Cerebellar cortex (tissue), 1 donor: ENCODE results near the gene HLCS.

Source experiments
- DNase-seq: peaks from one replicate; pipeline ENCODE4 v3.0.0-alpha.2; 2015; ENCODE audit warnings: low spot score

The HLCS gene

GRCh38 chr21:36806103-36806502 is 160.4 kb downstream of the HLCS start:
- DNase-seq, result no peak

GRCh38 chr21:36804874-36805611 is 161.4 kb downstream of the HLCS start:
- peak; percentile 16 for DNase-seq

- peak; percentile 52 for DNase-seq
Observed at GRCh38 chr21:36803816-36804439, 162.5 kb downstream of the HLCS start.

DNA sequence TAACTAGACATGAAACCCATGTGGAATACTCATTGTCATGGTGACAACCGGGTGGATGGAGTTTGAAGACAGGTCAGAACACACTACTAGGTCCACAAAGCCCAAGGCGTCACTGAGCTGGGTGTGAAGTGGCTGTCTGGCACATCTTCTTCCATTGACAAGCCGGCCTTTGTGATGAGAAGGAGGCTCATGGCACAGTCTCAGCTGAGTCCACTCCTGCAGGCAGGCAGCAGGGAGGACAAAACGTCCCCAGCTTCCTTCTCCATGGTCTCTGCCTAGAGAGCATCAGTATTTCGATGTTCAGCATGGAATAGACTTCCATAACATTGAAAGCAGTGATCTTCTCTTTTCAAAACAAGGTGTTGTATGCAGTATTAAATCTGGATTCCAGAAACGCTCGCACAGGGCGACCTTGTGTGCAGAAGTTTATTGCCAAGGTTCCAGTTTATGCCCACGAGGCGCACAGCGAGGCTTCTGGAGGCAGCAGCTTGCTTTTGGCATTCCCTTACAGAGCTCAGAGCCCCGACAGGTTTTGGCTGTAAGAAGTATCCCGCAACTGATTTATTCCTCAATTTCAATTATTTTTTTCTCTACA is 163.3 kb downstream of the HLCS start:
- peak; percentile 73 for DNase-seq

GRCh38 chr21:36800734-36801133 is 165.7 kb downstream of the HLCS start:
- no peak for DNase-seq

DNA sequence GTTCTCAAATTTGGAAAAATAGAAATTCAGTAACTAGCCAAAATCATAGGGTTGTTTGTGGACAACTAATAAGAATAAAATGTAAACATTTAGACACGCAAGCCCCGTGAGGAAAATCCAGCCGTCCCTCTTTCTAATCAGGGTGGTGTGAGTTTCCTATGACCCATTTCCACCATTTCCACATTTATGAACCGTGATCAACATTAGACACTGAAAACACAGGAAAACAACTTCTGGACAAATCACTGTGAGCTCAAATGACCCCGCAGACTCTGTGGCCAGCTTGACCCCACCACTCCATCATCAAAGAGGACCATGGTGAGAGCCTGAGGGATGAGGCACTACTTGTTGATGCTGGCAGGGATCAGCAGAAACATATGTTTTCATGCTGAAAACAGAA is 166.6 kb downstream of the HLCS start:
- no peak for DNase-seq

DNA sequence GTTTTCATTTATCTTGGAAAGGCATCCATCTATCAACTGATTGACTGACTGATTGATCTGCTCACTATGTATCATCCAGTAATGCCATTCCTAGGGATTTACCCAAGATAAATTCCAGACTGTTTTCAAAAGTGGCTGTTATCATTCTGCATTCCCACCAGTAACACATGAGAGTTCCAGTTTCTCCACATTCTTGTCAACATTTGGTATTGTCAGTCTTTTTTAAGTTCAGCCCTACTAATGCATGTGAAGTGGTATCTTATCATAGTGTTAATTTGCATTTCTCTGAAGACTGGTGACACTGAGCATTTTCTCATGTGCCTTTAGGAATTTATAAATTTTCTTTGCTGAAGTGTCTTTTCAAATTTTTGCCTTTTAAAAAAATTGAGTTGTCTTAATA is 168.0 kb downstream of the HLCS start:
- DNase-seq, result no peak

- DNase-seq, result no peak
Observed at GRCh38 chr21:36796070-36796469, 170.4 kb downstream of the HLCS start.

DNA sequence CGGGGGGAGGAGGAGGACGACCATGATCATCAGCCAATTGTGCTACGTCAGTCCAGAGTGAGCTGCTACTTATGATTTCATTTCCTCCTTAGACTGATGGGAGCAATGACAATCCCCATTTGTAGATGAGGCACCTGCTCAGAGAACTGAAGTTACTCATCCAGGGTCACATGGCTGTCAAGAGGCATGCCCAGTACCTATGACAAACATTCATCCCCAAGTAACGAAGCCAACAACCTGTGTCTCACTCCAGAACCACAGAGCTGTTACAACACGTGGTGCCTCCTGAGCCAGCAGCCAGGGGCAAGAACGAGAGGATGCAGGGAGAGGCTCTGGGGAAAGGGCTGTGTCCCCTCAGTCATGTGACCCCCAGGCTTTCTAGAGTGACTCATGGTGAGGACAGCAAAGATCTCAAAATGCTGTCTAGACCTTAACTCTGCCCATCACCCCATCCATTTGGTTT is 173.9 kb downstream of the HLCS start:
- DNase-seq, result peak; percentile 75

GRCh38 chr21:36791695-36792470 is 174.6 kb downstream of the HLCS start:
- DNase-seq, result peak; percentile 85

GRCh38 chr21:36791180-36791579 is 175.3 kb downstream of the HLCS start:
- DNase-seq, result peak; percentile 57

GRCh38 chr21:36790616-36791015 is 175.9 kb downstream of the HLCS start:
- DNase-seq, result peak; percentile 90

- no peak for DNase-seq
Observed at GRCh38 chr21:36788120-36788638, 178.3 kb downstream of the HLCS start.

DNA sequence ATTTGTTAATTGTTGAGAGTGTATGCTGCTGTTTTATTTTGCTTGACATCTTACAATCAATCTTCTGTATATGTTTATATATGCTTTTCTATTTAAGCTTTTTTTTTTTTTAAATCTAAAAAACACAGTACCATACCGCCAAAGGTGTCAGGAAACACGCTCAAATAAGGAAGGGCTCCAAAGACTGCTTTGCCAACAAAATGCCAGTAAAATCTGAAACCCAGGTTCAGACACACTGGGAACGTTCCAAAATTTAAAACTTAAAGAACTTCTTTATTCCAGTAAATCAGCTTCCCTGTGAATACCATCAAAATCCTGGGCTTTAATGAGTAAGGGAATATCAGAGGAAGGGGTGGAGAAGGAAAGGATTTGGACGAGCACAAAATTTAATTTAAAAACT is 180.3 kb downstream of the HLCS start:
- DNase-seq, result no peak

DNA sequence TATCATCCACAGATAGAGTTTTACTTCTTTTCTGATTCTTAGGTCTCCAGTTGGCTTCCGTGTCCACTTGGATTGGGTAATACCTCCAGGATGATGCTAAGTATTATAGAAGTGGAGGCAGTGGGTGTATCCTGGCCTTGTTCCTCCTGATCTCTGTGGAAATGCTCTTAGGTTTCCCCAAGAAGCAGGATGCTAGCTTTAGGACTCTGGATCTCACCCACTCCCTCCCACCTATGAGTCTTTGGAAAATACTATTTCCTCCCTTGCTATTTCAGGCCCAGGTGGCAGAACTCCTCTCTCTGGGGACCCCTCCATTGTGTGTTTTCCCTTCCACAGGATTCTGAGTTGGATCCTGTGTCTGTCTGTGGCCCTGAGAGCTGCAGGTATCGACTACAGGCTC is 180.9 kb downstream of the HLCS start:
- no peak for DNase-seq

DNA sequence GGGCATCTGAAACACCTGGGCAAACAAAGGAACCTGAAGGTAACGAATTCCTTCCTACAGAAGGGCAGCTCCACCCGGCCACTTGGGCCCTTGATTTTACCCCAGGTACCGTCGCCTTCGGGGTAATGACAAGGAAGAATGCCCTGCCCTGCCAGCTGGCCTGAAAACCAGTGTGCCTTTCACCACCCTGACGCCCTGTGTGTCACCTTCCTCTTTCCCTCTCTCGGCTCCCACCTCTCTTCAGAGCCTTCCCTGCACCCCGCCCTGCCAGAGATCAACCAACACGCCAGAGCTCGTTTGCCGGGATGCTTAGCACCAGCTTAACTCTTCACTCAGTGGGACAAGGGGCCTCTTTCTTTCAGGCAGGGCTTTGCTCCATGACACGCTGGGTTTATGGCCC is 181.5 kb downstream of the HLCS start:
- no peak for DNase-seq

DNA sequence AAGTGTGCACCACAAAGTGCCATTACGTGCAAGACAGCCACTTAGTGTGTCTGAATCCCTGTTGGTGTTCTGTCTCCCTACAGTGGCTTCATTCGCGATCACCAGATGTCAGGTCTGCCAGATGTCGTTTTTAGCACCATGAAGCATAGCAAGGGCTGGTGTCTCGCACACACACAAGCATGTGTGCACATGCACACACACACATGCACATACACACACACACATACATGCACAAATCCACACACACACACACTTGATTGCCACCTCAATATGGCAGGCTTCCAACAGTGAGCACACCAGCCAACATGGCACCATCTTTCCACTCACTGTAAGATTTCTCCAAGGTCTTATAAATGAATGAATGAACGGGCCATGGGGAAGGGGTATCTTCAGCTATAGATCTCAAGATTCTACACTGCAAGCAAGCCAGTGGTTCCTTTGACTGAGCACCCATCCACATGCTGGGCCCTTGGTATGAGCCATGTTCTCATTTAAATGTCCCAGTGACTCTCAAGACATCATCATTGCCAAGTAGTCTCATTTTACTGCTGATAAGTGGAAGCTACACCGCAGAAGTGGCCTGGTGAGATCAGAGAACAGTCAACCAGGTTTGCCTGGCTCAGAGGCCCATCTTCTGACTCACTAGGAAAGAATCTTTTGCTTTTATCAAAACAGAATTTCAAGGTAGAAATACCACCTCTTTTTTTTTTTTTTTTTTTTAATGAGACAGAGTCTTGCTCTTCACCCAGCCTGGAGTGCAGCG is 182.7 kb downstream of the HLCS start:
- DNase-seq, result no peak

DNA sequence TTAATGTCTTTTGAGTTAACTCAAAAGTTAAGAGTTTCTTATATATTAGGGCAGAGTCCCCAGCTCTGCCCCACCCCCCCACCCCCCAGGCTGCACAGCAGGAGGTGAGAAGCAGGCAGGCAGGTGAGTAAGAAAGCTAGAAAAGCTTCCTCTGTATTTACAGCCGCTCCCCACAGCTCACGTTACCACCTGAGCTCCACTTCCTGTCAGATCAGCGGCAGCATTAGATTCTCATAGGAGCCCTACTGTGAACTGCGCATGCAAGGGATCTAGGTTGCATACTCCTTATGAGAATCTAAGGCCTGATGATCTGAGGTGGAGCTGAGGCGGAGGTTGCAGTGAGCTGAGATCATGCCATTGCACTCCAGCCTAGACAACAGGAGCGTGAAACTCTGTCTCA is 185.6 kb downstream of the HLCS start:
- no peak for DNase-seq

DNA sequence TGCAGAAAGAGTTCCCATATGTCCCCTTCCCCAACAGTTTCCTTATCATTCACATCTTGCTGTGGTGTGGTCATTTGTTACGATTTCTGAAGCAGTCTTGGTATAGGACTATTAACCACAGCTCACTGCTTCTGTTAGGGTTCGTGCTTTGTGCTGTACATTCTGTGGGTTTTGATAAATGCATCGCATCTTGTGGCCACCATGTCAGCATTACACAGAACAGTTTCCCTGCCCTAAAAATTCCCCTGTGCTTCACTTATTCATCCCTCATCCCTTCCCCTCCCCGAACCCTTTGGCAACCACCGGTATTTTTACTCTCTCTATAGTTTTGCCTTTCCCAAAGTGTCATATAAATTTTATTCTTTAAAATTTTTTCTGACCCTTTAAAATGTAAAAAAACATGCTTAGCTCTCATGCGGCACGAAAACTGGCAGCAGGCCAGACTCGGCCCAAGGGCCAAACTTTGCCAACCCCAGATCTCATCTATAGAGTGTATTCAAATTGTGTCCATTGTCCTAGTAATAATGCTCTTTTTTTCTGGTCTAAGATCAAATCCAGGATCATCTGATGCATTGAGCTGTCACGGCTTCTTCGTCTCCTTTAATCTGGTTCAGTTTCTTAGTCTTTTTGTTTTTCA is 189.4 kb downstream of the HLCS start:
- DNase-seq, result no peak

DNA sequence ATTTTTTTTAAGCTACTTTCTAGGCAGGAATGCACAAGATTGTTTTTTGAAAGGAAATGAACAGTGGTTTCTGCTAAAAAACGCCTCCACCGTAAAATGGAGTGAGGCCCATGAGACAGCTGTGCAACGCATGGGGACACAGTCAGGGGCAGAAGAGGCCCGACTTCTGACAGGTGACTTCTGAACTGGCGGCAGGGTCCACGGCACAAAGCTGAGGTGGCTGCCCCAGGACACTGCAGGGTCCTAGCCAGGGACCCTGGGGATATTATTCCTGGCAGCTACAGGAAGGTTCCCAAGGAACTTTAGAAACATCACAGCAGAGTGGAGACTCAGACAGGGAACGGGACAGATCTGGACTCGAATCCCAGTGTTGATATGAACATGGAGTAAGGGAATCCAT is 192.5 kb downstream of the HLCS start:
- DNase-seq, result no peak

DNA sequence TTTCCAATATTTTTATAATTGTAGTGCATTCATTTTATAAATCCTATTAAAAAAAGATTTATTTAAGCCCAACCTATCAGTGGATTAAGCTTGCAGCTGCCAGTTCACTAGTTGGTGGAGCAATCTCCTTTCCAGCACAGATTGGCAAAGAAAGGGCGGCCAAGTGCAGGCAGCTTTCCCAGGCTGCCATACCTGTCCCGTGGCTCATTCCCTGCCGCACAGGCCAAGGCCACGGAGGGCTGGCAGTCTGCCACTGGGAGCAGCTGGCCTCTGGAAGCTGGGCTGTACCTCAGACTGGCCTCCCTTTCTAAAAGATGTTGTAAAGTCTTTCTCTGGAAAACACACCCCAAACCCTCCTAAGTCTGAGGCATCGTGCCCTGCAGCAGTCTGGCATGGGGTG is 193.4 kb downstream of the HLCS start:
- peak; percentile 90 for DNase-seq
